Brain pericyte (primary cell): Measurements from ENCODE around the gene KLRC3.
"Not testable (repeated sequence)": the region's sequence is repeated elsewhere in the genome, so short reads cannot be mapped to it uniquely, and the experiment has no call there.

ENCODE experiments used
- DNase-seq: peaks from one replicate; pipeline ENCODE4 v3.0.0-alpha.2; 2012; ENCODE audit warnings: low read depth, low spot score

Gene KLRC3

GRCh38 chr12:10400829-10401228 lies 19.6 kb downstream of the KLRC3 start:
- DNase-seq, result no peak

GRCh38 chr12:10398168-10398567 lies 22.2 kb downstream of the KLRC3 start:
- no peak for DNase-seq

DNA sequence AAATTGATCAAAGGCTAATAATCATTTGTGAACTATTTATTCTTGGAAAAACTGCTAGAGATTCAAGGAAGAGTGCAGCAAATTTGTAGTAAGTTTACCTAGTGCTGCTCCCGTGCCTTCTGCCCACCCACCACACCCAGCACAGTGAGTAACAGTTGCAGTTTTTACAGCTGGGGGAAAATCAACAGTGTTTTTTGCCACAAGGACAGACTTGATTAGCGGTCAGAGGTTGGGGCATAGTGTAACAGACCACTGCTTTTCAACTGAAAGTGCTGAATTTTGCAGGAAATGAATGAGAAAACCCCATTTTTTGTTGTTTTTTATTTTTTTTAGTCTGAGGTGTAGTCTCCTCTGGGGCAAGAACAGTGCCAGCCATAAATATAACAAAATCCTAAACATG lies 23.1 kb downstream of the KLRC3 start:
- DNase-seq, result no peak

GRCh38 chr12:10396176-10396575 lies 24.2 kb downstream of the KLRC3 start:
- not testable (repeated sequence) for DNase-seq

DNA sequence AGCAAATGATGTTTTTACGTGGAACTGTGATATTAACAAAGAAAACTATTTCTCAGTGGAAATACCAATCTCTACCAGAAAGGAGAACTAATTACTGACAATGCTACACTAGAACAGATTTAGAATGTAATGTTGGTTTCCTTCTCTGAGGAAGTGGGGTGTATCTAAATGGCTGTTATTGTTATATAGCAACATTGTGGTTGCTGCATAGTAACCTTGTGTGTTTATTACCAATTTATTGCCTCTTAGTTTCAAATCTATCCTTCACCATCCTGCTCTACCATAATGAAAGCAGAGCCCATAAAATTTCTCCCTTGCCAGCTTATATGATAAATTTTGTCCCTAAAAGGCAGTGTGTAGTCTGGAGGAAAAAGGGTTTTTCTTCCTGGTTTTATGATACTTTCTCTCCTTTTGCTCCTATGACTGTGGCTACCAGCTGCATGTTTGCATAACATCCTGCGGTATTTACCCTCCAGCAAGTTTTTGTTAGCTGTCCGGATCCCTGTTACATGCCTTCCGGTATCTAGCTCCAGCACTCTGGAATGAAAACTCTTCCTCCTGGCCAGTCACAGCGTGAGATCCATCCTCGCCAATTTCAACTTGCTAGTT lies 24.9 kb downstream of the KLRC3 start:
- peak; percentile 70 for DNase-seq

DNA sequence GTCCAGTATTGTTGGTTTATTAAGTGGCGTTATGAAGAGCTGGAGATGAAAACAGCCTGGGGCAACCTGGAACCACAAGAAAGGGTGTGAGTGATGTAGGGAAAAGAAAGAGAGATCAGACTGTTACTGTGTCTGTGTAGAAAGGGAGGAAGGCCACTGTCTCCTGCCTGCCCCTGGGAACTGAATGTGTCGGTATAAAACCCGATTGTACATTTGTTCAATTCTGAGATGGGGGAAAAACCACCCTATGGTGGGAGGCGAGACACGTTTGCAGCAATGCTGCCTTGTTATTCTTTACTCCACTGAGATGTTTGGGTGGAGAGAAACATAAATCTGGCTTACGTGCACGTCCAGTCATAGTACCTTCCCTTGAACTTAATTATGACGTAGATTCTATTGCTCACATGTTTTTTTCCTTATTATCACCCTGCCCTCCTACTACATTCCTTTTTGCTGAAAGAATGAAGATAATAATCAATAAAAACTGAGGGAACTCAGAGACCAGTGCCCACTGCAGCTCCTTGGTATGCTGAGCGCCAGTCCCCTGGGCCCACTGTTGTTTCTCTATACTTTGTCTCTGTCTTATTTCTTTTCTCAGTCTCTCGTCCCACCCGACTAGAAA lies 25.8 kb downstream of the KLRC3 start:
- DNase-seq, result not testable (repeated sequence)

DNA sequence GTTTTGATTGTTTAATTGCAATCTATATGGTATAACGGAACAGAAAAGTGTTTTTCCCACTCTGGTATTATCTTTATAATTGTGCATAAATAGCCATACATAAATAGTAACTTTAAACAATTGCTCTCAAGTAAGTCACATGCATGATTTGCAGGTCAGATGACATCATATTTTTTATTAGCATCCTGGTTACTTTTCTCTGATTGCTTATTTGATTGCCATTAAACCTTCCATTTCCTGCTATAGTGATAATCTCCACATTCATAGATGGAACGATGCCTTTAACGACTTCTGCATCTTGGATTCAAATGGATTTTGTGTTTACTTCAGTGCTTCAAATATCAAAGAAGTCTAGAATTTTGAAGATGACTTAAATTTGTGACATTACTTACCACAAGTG lies 27.1 kb downstream of the KLRC3 start:
- DNase-seq, result no peak

DNA sequence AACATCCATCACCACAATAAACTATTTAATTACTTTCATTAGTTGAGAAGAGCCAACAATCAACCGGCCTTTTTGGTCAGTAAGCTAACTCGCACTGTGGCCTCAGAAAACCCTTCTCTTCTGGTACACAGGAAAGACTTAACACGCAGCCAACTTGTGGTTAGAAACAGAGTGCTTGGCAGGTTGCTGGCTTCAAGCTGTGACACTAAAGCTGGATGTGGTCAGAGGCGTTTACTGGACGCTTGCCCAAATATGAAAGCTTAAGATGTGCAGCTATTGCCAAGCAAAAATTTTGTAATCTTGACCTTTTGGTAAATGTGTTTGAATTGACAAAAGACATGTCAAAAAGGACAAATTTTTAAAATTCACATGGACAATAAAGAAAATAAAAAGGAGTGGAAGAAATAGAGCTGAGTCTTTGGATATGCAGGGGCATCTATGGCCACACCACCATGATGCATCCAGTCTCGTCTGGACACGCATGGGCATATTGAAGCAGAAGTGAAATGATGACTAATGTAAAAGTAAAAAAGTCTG lies 27.9 kb downstream of the KLRC3 start:
- peak; percentile 94 for DNase-seq

DNA sequence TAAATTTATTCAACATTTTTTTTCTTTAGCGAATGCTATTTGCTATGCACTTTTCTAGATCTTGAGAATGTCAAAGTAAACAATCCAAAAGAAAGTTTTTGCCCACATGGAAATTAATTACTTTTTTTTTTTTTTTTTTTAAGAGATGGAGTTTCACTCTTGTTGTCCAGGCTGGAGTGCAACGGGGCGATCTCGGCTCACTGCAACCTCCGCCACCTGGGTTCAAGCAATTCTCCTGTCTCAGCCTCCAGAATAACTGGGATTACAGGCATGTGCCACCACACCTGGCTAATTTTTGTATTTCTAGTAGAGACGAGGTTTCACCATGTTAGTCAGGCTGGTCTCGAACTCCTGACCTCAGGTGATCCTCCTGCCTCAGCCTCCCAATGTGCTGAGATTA lies 29.4 kb downstream of the KLRC3 start:
- not testable (repeated sequence) for DNase-seq

DNA sequence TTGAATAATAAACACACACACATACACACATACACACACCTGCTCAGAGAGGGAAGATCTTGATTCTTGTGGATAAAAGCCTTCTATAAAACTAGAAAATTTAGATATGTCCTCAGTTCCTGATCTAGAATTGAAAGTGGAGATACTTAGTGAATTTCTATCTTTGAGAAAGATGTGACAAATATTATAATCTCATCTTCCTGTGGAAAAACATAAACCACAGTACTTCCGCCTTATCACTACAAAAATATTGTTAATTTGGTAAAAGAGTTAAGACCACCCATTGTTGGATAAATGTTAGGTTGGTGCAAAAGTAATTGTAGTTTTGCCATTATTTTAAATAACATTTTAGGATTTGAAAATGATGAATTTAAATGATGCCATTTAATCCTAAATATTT lies 30.5 kb downstream of the KLRC3 start, which contains the start of gene KLRK1:
TSS of gene KLRK1 (minus strand) at position 138 of the 400 bp plus-strand sequence. CDS start 1,231 bp downstream, outside the sequence.
- no peak for DNase-seq

GRCh38 chr12:10388624-10389413 lies 31.6 kb downstream of the KLRC3 start:
- no peak for DNase-seq

GRCh38 chr12:10387498-10387897 lies 32.9 kb downstream of the KLRC3 start:
- not testable (repeated sequence) for DNase-seq

- DNase-seq, result no peak
Observed at GRCh38 chr12:10386857-10387256, 33.5 kb downstream of the KLRC3 start.

GRCh38 chr12:10385166-10385613 lies 35.2 kb downstream of the KLRC3 start:
- DNase-seq, result no peak

DNA sequence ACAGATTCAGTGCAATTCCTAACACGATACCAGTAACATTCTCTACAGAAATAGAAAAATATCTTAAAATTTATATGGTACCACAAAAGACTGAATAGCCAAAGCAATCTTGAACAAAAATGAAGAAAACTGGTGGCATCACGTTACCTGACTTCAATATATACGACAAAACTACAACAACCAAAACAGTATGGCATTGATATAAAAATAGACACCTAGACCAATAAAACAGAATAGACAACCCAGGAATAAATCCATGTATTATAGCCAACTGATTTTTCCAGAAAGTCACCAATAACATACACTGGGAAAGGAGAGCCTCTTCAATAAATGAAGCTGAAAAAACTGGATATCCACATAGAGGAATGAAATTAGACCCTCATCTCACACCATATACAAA lies 36.2 kb downstream of the KLRC3 start:
- no peak for DNase-seq

DNA sequence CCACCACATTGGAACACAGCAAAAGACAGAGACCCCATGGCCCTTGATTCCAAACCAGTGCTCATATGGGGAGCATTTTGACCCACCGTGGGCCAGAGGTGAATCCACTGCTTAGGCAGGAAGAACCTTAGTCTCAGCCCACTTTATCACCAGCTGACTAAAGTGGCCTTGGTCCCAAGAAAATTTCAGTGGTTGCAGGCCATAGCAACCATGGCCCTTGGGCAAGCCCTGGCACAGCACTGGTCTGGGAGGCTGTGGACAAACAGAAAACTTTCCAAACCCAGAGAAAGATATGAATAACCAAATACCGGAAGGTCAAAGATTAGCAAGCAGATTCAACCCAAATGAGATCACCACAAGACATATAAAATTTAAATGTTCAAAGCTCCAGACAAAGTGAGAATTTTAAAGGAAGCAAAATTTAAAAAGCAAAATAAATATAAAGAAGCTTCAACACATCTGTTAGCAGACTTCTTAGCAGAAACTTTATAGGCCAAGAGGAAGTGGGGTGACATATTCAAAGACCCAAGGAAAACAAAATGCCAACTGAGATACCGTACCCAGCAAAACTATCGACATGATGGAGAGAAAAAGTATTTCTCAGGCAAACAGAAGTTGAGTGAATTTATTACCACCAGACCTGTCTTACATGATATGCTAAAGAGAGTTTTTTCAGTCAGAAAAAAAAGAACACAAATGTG lies 38.3 kb downstream of the KLRC3 start:
- DNase-seq, result no peak

DNA sequence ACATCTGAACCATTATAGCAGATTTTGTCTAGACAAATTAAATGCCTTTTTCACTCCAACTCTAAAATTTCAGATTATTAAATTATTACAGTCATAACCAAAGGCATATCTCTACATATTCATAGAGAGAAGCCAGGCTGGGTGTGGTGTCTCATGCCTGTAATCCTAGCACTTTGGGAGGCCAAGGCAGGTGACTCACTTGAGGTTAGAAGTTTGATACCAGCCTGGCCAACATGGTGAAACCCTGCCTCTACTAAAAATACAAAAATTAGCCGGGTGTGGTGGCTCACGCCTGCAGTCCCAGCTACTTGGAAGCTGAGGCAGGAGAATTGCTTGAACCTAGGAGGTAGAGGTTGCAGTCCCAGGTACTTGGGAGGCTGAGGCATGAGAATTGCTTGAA lies 41.7 kb downstream of the KLRC3 start:
- DNase-seq, result not testable (repeated sequence)

DNA sequence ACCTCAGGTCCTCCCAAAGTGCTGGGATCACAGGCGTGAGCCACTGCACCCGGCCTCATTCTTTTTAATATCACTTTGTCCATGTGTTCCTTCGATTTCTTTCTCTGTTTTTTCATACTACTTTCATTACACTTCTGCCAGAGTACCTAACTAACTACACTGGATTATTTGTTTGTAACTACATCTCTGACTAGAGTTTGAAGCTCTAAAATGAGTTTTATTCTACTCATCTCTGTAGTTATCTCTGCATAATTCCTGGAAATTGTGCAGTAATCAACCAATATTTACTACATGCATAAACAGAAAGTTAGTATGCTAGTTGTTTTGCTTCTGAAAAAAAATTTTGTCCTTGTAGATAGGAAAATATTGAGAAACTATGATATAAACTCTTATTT lies 45.8 kb downstream of the KLRC3 start:
- no peak for DNase-seq

- no peak for DNase-seq
Observed at GRCh38 chr12:10372559-10372958, 47.8 kb downstream of the KLRC3 start.

GRCh38 chr12:10371893-10372535 lies 48.4 kb downstream of the KLRC3 start:
- not testable (repeated sequence) for DNase-seq
